Measurements from ENCODE around the gene BABAM2. TPM values are rescaled to one million over a fixed set of nuclear protein-coding genes. Genes with fewer than 3 reads are reported as not detected.

Gene BABAM2
- total and polyA plus RNA-seq, 2 of the 4 experiments (the other 2 are of a cell fraction), result 20.9 to 23.1 TPM

DNA sequence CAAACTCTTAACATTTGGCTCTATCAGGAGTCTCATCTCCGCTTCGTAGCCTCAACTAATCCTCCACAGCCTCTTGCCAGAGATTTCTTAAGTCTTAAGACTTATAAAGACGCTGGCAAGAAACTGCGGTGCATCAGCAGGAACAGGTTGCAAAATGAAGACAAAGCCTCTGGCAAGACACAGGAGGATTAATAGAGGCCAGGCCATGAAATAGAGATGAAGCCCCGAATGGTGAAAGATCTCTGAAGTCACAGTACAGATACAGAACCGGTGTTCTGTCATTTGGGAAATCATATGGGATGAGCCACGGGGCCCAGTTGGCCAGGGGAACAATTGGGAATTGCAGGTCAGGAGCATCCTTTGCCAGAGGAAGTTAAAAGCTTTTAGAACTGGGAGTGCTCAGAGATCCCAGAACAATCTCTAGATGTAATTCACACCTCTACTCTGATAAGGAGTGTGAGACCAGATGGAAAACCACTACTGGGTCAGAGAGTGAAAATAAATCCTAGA lies 311.2 kb downstream of the BABAM2 start:
- no peak overlapping the region for H2BK20ac ChIP-seq (ENCODE audit: low read depth, low read length)
- H3K79me1 ChIP-seq (ENCODE audit: low read depth in 1 of 2, low read length in 2 of 2), result no peaks in the 10 kb centered on the region
- no peaks in the 10 kb centered on the region for H3K27me3 ChIP-seq (ENCODE audit: control insufficient read depth, insufficient read depth, low read length)
- H3K36me3 ChIP-seq (ENCODE audit: control insufficient read depth, insufficient read depth, low read length), result no peaks in the 10 kb centered on the region
- no peaks in the 10 kb centered on the region for H4K20me1 ChIP-seq (ENCODE audit: insufficient read depth, low read length)
- no peak overlapping the region for H4K91ac ChIP-seq (ENCODE audit: insufficient read depth, low read depth, low read length)
- in situ Hi-C loops (cut with MboI; ENCODE audit: low sequenced_read_pairs) (no loop called here), intact Hi-C loops (cut with micrococcal nuclease) (no loop called here), dilution Hi-C loops (cut with HindIII; ENCODE audit: low sequenced_read_pairs, unreplicated experiment) (no loop called here)
- no peak overlapping the region for H3K14ac ChIP-seq (replicated peaks; ENCODE audit: low read depth, low read length)
- H3K4me3 ChIP-seq (ENCODE audit: insufficient read depth, low read depth, low read length), result no peak overlapping the region
- ChIA-PET POLR2A (ENCODE audit: unreplicated experiment) (no interaction called here), CTCF (no interaction called here)
- H2AK9ac ChIP-seq (replicated peaks; ENCODE audit: low read depth, low read length, poor library complexity), result no peak overlapping the region
- H4K5ac ChIP-seq (ENCODE audit: low read depth, low read length), result no peak overlapping the region
- no peak overlapping the region for H2BK5ac ChIP-seq (ENCODE audit: low read depth, low read length, poor library complexity, severe bottlenecking)
- BruUV-seq (replicated peaks), result no TSS peak
- H3K4me1 ChIP-seq (ENCODE audit: control insufficient read depth, insufficient read depth, low read length), result no peaks in the 10 kb centered on the region
- no peak overlapping the region for H3K18ac ChIP-seq (ENCODE audit: low read depth, low read length)
- H3K4me2 ChIP-seq (ENCODE audit: low read depth, low read length), result no peak overlapping the region
- ATAC-seq (ENCODE audit: low read depth) (no peak), DNase-seq (no peak)
- no peak for TF ChIP-seq SMC3 (IDR thresholded peaks at IDR 0.05; ENCODE audit: low read depth, low read length)
- no peak for TF ChIP-seq MXI1 (IDR thresholded peaks at IDR 0.05; ENCODE audit: borderline replicate concordance, low read depth, low read length)
- TF ChIP-seq, protein P1, sequence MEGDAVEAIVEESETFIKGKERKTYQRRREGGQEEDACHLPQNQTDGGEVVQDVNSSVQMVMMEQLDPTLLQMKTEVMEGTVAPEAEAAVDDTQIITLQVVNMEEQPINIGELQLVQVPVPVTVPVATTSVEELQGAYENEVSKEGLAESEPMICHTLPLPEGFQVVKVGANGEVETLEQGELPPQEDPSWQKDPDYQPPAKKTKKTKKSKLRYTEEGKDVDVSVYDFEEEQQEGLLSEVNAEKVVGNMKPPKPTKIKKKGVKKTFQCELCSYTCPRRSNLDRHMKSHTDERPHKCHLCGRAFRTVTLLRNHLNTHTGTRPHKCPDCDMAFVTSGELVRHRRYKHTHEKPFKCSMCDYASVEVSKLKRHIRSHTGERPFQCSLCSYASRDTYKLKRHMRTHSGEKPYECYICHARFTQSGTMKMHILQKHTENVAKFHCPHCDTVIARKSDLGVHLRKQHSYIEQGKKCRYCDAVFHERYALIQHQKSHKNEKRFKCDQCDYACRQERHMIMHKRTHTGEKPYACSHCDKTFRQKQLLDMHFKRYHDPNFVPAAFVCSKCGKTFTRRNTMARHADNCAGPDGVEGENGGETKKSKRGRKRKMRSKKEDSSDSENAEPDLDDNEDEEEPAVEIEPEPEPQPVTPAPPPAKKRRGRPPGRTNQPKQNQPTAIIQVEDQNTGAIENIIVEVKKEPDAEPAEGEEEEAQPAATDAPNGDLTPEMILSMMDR (conservative IDR thresholded peaks at IDR 0.05; ENCODE audit: low read depth, low read length), result no peak
- TF ChIP-seq MAZ (IDR thresholded peaks at IDR 0.05; ENCODE audit: borderline replicate concordance, low read depth, low read length), result no peak
- TF ChIP-seq, protein P2, sequence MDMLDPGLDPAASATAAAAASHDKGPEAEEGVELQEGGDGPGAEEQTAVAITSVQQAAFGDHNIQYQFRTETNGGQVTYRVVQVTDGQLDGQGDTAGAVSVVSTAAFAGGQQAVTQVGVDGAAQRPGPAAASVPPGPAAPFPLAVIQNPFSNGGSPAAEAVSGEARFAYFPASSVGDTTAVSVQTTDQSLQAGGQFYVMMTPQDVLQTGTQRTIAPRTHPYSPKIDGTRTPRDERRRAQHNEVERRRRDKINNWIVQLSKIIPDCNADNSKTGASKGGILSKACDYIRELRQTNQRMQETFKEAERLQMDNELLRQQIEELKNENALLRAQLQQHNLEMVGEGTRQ (IDR thresholded peaks at IDR 0.05; ENCODE audit: low read depth, low read length), result no peak
- no peak for TF ChIP-seq RAD21 (IDR thresholded peaks at IDR 0.05; ENCODE audit: low read length)
- TF ChIP-seq BHLHE40 (IDR thresholded peaks at IDR 0.05; ENCODE audit: low read depth, low read length), result no peak
- no peak for TF ChIP-seq FOS (IDR thresholded peaks at IDR 0.05; ENCODE audit: low read depth, low read length)
- no peak for TF ChIP-seq NFE2L2 (IDR thresholded peaks at IDR 0.05; ENCODE audit: low read depth, low read length)
- TF ChIP-seq RFX5 (IDR thresholded peaks at IDR 0.05; ENCODE audit: low read depth, low read length), result no peak
- TF ChIP-seq CEBPB (IDR thresholded peaks at IDR 0.05; ENCODE audit: low read depth, low read length), result no peak
- no peak for TF ChIP-seq RCOR1 (IDR thresholded peaks at IDR 0.05; ENCODE audit: insufficient replicate concordance, low read length)
- no peak for TF ChIP-seq CHD1 (IDR thresholded peaks at IDR 0.05; ENCODE audit: low read depth, low read length)
- TF ChIP-seq POLR2A (IDR thresholded peaks at IDR 0.05; ENCODE audit: low read depth, low read length), result no peak
- no peak for TF ChIP-seq MAFK (IDR thresholded peaks at IDR 0.05; ENCODE audit: low read depth, low read length)
- TF ChIP-seq, protein P3, sequence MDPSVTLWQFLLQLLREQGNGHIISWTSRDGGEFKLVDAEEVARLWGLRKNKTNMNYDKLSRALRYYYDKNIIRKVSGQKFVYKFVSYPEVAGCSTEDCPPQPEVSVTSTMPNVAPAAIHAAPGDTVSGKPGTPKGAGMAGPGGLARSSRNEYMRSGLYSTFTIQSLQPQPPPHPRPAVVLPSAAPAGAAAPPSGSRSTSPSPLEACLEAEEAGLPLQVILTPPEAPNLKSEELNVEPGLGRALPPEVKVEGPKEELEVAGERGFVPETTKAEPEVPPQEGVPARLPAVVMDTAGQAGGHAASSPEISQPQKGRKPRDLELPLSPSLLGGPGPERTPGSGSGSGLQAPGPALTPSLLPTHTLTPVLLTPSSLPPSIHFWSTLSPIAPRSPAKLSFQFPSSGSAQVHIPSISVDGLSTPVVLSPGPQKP (IDR thresholded peaks at IDR 0.05; ENCODE audit: borderline replicate concordance, low read depth, low read length), result no peak
- H2BK120ac ChIP-seq (ENCODE audit: low read depth, low read length), result no peak overlapping the region
- WGBS, 2 experiments (ENCODE audit: extremely low coverage in 2 of 2, insufficient read length in 1 of 2), result 69% methylated on average over 5 of the region's 7 CpGs; no CpG with 5 or more reads in 1 of the 2 experiments
- no peaks in the 10 kb centered on the region; the same call in 1 of the 2 replicates for H3K9me1 ChIP-seq (ENCODE audit: insufficient read depth, low read length)
- no peak overlapping the region for H4K8ac ChIP-seq (ENCODE audit: low read depth in 2 of 2, low read length in 2 of 2)
- no peak overlapping the region for H3K27ac ChIP-seq (ENCODE audit: insufficient read depth, low read length)
- no peak overlapping the region for H2AFZ ChIP-seq (replicated peaks; ENCODE audit: low read length, poor library complexity)
- H3K9me3 ChIP-seq (ENCODE audit: control insufficient read depth, insufficient read depth, low read length), result no peaks in the 10 kb centered on the region
- H3K4ac ChIP-seq (ENCODE audit: low read depth, low read length), result no peak overlapping the region
- no peak overlapping the region for H3K23ac ChIP-seq (ENCODE audit: low read depth, low read length)
- H2BK15ac ChIP-seq (ENCODE audit: low read depth, low read length), result no peak overlapping the region
- no peak overlapping the region for H3K56ac ChIP-seq (ENCODE audit: extremely low read depth, insufficient read depth, low read length)
- no peak overlapping the region for H3K9ac ChIP-seq (ENCODE audit: low read depth, low read length)
- H2AK5ac ChIP-seq (ENCODE audit: low read depth, low read length), result no peak overlapping the region
